AG04450 (cell line): Measurements from ENCODE around the gene WASHC4. TPM values are rescaled to one million over a fixed set of nuclear protein-coding genes. Genes with fewer than 3 reads are reported as not detected.

Experiments used
- CTCF ChIA-PET: fragments of 300-600, 350-600 bp; formaldehyde crosslinking; extraction: SDS; loops from one replicate; lab custom pipeline; 2022; ENCODE audit warnings: antibody characterized with exemption, inconsistent platforms; lab: Charles Lee
- POLR2A ChIA-PET: fragments of 350-600 bp; formaldehyde crosslinking; extraction: SDS; loops from one replicate; lab custom pipeline; 2021; ENCODE audit warnings: antibody characterized with exemption, inconsistent platforms; lab: Yijun Ruan, JAX
- DNase-seq: peaks from one replicate; pipeline ENCODE4 v3.0.0-alpha.2; 2011; ENCODE audit warnings: low read depth, low spot score
- H3K27ac ChIP-seq: one replicate; pipeline ENCODE4 v1.5.1; 2012; ENCODE audit warnings: low read depth, low read length, control low read depth
- H3K27me3 ChIP-seq: one replicate; pipeline ENCODE4 v1.6.0; 2012; ENCODE audit warnings: low read length; ENCODE audit not compliant: control insufficient read depth, insufficient read depth
- H3K4me3 ChIP-seq: 2 replicates; pipeline ENCODE4 v1.5.1; 2011; ENCODE audit warnings: mild to moderate bottlenecking, low read depth, low read length, control low read depth
- H3K9me3 ChIP-seq: 2 replicates; pipeline ENCODE4 v1.5.1; 2012; ENCODE audit warnings: low read length; ENCODE audit not compliant: control insufficient read depth, insufficient read depth
- CTCF ChIP-seq: IDR thresholded peaks from 2 replicates; pipeline ENCODE4 v1.5.1; 2011; ENCODE audit warnings: low read depth, low read length, control low read depth, inconsistent platforms
- polyA plus RNA-seq: library from polyadenylated mRNA; depleted of rRNA; stranded (reverse); fragments of >200 nt; gene quantifications from 2 replicates; pipeline ENCODE4 v1.2.3, GENCODE V29; 2011

WASHC4 gene
- polyA plus RNA-seq, 1 experiment, result 59.4 TPM

GRCh38 chr12:105106621-105107020 lies 910 bp upstream of the WASHC4 start:
- no peak for DNase-seq
- Histone ChIP-seq H3K4me3 (peak overlapping the region; percentile 62), H3K27me3 (no peaks in the 10 kb centered on the region), H3K9me3 (no peaks in the 10 kb centered on the region; the same call in 1 of the 2 replicates), H3K27ac (no peak overlapping the region)
- no peak for TF ChIP-seq CTCF
- ChIA-PET CTCF (no interaction called here), POLR2A (interaction anchor here (3.0 kb wide), 1 partner anchor 23 kb away, joined by 28 read pairs; the partner anchor contains the start of gene ALDH1L2)

DNA sequence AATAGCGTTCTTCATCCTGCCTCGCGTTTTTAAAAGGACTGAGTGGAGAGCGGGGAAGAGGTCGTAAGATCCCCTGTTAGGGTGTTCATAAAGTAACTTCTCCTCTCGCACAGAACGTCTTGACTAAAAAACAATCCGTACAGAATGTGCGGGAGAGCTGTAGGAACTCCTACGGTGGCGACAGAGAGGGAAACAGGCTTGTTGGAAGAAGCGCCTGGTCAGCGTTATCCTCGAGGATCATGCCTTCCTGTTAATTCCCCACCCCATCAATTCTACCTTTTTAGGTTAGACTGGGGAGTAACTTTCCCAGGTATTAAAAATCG lies 399 bp upstream of the WASHC4 start:
- no peak for TF ChIP-seq CTCF
- peak overlapping the region; percentile 54 for H3K27ac ChIP-seq
- POLR2A ChIA-PET, result interaction anchor here (0.9 to 3.0 kb wide), 3 partner anchors 16 to 40 kb away, joined by 3 to 28 read pairs (median 3); partner anchors contain the start of gene ALDH1L2

DNA sequence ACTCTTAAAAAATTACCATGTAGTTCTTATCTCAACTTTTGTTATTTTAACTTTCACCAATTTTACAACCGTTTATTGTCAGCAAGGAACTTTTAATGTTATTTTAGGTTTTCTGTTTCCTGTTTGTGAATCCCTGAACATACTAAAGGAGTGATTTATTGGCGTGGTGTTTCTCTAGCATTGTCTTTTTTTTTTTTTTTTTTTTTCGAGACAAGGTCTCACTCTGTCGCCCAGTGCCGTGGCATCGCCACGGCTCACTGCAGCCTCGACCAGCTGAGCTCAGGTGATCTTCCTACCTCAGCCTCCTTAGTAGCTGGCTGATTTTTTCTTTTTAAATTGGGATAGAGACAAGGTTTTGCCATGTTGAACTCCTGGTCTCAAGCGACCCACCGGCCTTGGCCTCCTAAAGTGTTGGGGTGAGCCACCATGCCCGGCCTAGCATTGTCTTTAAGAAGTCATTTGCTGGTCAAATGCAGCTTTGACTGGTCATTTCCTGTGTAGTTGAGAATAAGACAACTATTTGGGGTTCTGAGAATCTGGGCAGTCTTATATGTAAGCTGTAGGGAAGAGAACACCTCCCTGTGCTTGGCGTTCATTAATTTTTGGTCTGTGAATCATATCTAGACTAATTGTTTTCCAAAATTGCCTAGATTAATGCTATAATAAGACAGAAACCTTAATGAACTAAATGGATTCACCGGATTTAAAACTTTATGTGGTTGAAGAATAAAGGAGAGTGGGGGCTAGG lies 2.1 kb downstream of the WASHC4 start:
- no peak for DNase-seq
- ChIA-PET CTCF (no interaction called here), POLR2A (interaction anchor here (3.0 kb wide), 1 partner anchor 26 kb away, joined by 28 read pairs; the partner anchor contains the start of gene ALDH1L2)
- Histone ChIP-seq H3K27ac (no peak overlapping the region), H3K27me3 (no peaks in the 10 kb centered on the region), H3K9me3 (no peaks in the 10 kb centered on the region; the same call in 1 of the 2 replicates), H3K4me3 (peak overlapping the region; percentile 88)
- TF ChIP-seq CTCF, result no peak

More for the DNA sequence above, 399 bp upstream of the WASHC4 start:
- H3K9me3 ChIP-seq, result no peaks in the 10 kb centered on the region; the same call in 1 of the 2 replicates
- DNase-seq, result no peak
- H3K4me3 ChIP-seq, result peak overlapping the region; percentile 62
- CTCF ChIA-PET, result no interaction called here
- no peaks in the 10 kb centered on the region for H3K27me3 ChIP-seq

DNA sequence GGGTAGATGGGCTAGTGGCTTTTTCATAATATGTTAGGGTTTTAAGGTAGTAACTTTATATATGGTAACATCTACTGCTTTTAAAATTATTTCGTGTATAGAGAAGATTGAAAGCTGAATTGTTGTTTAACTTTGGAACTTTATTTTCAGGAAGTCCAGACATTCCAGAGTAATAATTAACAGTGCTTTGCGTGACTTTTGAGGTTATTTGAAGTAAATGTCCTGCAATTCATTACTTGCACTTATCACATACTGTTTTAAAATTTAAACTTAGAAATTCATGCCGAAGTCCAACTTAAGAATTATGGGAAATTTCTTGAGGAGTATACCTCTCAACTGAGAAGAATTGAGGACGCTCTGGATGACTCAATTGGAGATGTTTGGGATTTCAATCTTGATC lies 3.3 kb downstream of the WASHC4 start:
- no peak for TF ChIP-seq CTCF
- DNase-seq, result no peak
- H3K27ac ChIP-seq, result no peak overlapping the region
- ChIA-PET CTCF (no interaction called here), POLR2A (no interaction called here)
- no peaks in the 10 kb centered on the region for H3K27me3 ChIP-seq
- no peaks in the 10 kb centered on the region; the same call in 1 of the 2 replicates for H3K9me3 ChIP-seq
- H3K4me3 ChIP-seq, result no peak overlapping the region

- no peaks in the 10 kb centered on the region for H3K27me3 ChIP-seq
- no peak overlapping the region for H3K27ac ChIP-seq
- H3K9me3 ChIP-seq, result no peaks in the 10 kb centered on the region
- POLR2A ChIA-PET, result no interaction called here
- CTCF ChIA-PET, result no interaction called here
- TF ChIP-seq CTCF, result no peak
- H3K4me3 ChIP-seq, result no peak overlapping the region
- no peak for DNase-seq
Measured at GRCh38 chr12:105113094-105113493, 5.6 kb downstream of the WASHC4 start.
